HUES64 (cell line): ENCODE measurements around the gene TXLNG.

Experiments used
- H3K27ac ChIP-seq: 2 replicates; pipeline ENCODE4 v1.7.0; 2013; ENCODE audit warnings: low read depth, low read length, inconsistent platforms
- H3K27me3 ChIP-seq: 2 replicates; pipeline ENCODE4 v1.6.1; 2013; ENCODE audit warnings: mild to moderate bottlenecking, low read length; ENCODE audit not compliant: insufficient read depth
- H3K36me3 ChIP-seq: 2 replicates; pipeline ENCODE4 v1.6.1; 2013; ENCODE audit warnings: mild to moderate bottlenecking, low read length; ENCODE audit not compliant: insufficient read depth
- H3K4me1 ChIP-seq: 2 replicates; pipeline ENCODE4 v1.6.1; 2013; ENCODE audit warnings: mild to moderate bottlenecking, low read length, moderate library complexity; ENCODE audit not compliant: insufficient read depth
- H3K4me3 ChIP-seq: 2 replicates; pipeline ENCODE4 v1.5.1; 2013; ENCODE audit warnings: mild to moderate bottlenecking, low read length, moderate library complexity
- H3K9ac ChIP-seq: 2 replicates; pipeline ENCODE4 v1.6.1; 2013; ENCODE audit warnings: mild to moderate bottlenecking, low read depth, low read length
- H3K9me3 ChIP-seq: 2 replicates; pipeline ENCODE4 v1.6.1; 2013; ENCODE audit warnings: low read depth, low read length; ENCODE audit not compliant: insufficient read depth
- WGBS: fragments of 150-250, 120-280 bp; methylation state at CpG from one replicate; pipeline ENCODE4 v1.1.7; 2013; ENCODE audit warnings: missing lambda C conversion rate; 5-methylcytosine and 5-hydroxymethylcytosine counted together

The TXLNG gene

DNA sequence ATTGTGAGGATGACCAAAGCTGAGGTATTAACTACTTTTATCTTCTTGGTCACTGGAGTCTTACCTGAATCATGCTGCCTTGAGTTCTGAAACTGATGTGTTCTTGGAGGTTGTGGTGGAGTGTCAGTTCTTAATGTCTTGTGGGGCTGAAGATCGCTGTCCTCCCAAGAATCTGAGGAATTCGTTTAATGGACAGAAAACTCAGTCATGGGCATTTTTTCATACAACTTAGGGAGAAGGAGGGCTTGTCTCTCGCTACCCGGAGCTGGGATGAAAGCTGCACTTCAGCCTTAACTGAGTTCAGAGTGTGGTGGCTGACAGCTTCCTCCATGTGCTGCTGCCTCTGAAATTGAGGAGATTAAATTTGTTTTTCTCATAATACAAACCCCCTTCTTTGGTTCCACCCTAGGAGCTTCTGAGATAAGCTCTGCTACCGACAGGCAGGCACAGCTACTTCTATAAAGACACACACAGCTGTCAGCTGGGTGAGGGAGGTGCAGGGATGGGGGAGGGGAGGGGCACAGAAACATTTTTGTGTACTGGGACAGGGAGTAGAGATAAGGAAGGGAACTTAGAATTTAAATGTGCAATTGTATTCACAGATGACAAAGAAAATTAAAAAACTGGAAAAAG lies 53.1 kb downstream of the TXLNG start:
- H3K36me3 ChIP-seq: peaks cover 91% of the 10 kb centered on the region
- no peak overlapping the region; the same call in 1 of the 2 replicates for H3K27ac ChIP-seq
- H3K27me3 ChIP-seq: no peaks in the 10 kb centered on the region
- no peak overlapping the region for H3K4me3 ChIP-seq
- 93% methylated on average over 4 of the region's 5 CpGs for WGBS
- H3K4me1 ChIP-seq: peaks cover 9% of the 10 kb centered on the region
- no peaks in the 10 kb centered on the region for H3K9me3 ChIP-seq
- no peak overlapping the region for H3K9ac ChIP-seq

DNA sequence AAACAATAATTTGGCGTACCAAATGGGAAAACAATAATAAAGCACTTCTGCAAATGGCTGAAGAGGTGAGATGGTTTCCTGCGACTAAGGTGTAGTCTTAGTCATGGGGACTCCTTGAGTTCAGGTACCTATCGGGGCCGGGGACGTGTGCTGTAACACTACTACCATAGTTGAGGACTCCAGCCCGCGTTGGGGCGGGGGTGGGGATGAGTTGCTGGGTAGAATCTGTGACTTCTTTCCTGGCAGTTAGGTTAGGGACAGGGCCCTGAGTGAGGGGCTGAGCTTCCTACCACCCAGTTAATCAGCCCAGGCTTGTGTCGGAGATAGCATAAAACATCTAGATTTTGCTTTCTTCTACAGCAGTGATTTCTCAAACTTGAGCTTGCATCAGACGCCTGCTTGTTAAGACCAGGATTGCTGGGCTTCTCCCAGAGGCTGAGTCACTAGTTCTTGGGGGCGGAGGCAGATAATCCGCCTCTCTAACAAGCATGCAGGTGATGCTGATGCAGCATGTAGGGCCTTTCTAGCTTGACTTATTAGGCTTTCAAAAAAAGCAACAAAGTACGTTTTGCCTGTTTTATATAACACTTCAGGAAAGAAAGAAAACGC lies 53.7 kb downstream of the TXLNG start:
- 80% methylated on average over 11 of the region's 14 CpGs for WGBS
- Histone ChIP-seq H3K9ac (no peak overlapping the region), H3K4me3 (no peak overlapping the region), H3K27me3 (no peaks in the 10 kb centered on the region), H3K4me1 (peaks cover 9% of the 10 kb centered on the region), H3K36me3 (peaks cover 91% of the 10 kb centered on the region), H3K27ac (peak overlapping the region; percentile 71), H3K9me3 (no peaks in the 10 kb centered on the region)

DNA sequence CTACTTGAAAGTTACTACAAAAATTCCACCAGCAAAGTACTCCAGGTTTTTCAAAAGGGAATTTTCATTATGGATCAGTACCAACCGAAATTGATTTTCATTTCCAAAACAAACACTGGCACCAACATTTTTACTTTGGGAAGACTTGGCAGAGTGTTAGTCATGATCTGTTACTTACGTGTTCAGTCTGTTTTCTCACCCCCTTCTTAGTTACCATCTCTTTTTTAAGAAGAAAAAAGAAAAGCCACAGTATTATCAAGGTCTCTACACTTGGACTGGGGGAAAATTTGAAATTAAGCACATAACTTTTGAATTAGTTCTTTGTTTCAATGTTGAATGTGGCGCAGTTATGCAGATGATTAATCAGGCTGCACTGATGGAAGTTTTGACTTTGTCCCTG lies 56.4 kb downstream of the TXLNG start:
- H3K27me3 ChIP-seq: no peaks in the 10 kb centered on the region
- H3K4me3 ChIP-seq: no peak overlapping the region
- H3K9me3 ChIP-seq: no peaks in the 10 kb centered on the region
- H3K9ac ChIP-seq: no peak overlapping the region
- peaks cover 9% of the 10 kb centered on the region for H3K4me1 ChIP-seq
- H3K27ac ChIP-seq: 0 out of 2 replicates have a peak overlapping the region, but pooled peaks have one; percentile 13
- peaks cover 92% of the 10 kb centered on the region for H3K36me3 ChIP-seq
- 100% methylated on average over 2 of the region's 3 CpGs for WGBS

DNA sequence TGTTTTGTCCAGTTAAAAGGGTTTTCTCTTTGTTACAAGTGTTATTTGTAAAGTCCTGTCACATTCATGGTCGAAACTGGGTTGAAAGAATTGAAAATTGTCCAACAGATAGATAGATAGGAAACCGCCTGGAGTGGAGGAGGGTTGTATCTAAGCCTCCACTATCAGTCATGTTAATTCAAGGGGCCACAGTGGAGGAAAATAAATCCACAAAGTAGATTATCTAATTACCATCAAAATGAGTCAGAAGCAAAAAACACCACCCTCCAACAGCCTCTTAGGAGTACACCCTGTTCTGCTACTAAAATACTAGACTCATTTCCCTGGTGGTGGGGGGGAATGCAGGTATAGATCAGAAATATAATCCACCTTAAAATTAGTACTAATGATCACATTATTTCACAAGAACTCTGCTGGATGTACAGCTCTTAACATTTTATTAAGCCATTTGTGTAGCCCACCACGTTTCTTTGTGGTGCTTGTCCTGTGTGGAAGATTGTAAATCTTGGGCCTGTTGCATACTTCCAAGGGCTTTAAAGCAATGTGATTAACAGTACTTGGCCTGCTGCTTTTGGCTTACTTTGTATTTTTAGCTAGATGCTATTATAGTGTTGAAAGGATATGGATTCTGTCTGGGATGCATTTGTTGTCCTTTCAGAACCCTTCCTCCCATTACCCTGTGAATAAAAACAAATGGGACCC lies 57.1 kb downstream of the TXLNG start:
- WGBS: 81% methylated on average over 3 of the region's 3 CpGs
- H3K4me3 ChIP-seq: no peak overlapping the region
- H3K4me1 ChIP-seq: peaks cover 9% of the 10 kb centered on the region
- no peaks in the 10 kb centered on the region for H3K9me3 ChIP-seq
- no peak overlapping the region; the same call in 1 of the 2 replicates for H3K9ac ChIP-seq
- H3K27me3 ChIP-seq: no peaks in the 10 kb centered on the region
- H3K36me3 ChIP-seq: peaks cover 92% of the 10 kb centered on the region
- H3K27ac ChIP-seq: peak overlapping the region; percentile 41

DNA sequence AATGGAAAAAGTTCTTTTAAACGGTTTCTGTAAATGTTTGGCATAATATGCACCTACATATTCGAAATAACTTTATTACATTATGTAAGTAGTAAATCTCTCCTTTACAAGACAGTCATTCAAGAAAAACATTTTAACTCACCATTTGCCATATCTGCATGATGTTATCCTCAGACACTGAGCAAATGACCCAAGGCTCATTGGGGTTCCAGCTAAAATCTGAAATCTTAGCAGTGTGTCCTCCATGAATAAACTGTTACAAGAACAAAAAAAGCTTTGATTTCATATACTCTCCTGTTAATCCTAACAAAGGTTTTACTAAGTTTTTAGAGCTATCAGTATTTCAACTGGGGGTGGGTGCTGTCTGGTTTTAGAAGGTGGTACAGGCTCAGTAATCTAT lies 59.4 kb downstream of the TXLNG start:
- no peak overlapping the region for H3K4me3 ChIP-seq
- WGBS: no CpG with 5 or more reads among the region's 2 CpGs
- peaks cover 95% of the 10 kb centered on the region for H3K36me3 ChIP-seq
- H3K9me3 ChIP-seq: no peaks in the 10 kb centered on the region
- no peak overlapping the region for H3K9ac ChIP-seq
- peaks cover 4% of the 10 kb centered on the region; the same call in 1 of the 2 replicates for H3K4me1 ChIP-seq
- H3K27ac ChIP-seq: no peak overlapping the region
- no peaks in the 10 kb centered on the region for H3K27me3 ChIP-seq

GRCh38 chrX:16848541-16848940 lies 62.3 kb downstream of the TXLNG start:
- peaks cover under 1% of the 10 kb centered on the region; the same call in 1 of the 2 replicates for H3K4me1 ChIP-seq
- H3K27ac ChIP-seq: no peak overlapping the region
- H3K4me3 ChIP-seq: no peak overlapping the region
- no peaks in the 10 kb centered on the region for H3K9me3 ChIP-seq
- H3K9ac ChIP-seq: no peak overlapping the region
- peaks cover 96% of the 10 kb centered on the region for H3K36me3 ChIP-seq
- no peaks in the 10 kb centered on the region for H3K27me3 ChIP-seq
- WGBS: 93% methylated on average over 6 of the region's 6 CpGs

- H3K36me3 ChIP-seq: peaks cover 86% of the 10 kb centered on the region
- H3K27me3 ChIP-seq: no peaks in the 10 kb centered on the region
- H3K9ac ChIP-seq: no peak overlapping the region
- no peak overlapping the region for H3K27ac ChIP-seq
- WGBS: no CpG with 5 or more reads among the region's 1 CpG
- H3K4me1 ChIP-seq: no peaks in the 10 kb centered on the region
- no peaks in the 10 kb centered on the region for H3K9me3 ChIP-seq
- H3K4me3 ChIP-seq: no peak overlapping the region
Measured at GRCh38 chrX:16851421-16851820, 65.2 kb downstream of the TXLNG start.

DNA sequence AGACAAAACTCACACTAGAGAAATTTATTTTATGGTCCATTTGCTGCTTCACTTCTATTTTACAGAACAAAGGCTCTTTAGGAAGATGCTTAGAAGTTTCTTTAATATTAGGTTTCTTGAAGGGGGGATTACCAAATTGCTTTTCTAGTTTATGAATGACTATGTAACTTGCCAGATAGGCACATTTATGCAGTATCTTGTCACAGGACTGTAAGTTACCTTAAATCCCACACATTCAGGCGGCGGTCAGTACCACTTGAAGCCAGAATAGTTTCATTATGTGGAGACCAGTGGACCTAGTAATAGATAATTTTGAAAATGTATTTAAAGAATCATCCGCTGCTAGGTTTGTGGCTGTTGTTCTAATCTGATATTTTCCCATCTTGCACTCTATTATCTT lies 65.6 kb downstream of the TXLNG start:
- H3K9ac ChIP-seq: no peak overlapping the region

DNA sequence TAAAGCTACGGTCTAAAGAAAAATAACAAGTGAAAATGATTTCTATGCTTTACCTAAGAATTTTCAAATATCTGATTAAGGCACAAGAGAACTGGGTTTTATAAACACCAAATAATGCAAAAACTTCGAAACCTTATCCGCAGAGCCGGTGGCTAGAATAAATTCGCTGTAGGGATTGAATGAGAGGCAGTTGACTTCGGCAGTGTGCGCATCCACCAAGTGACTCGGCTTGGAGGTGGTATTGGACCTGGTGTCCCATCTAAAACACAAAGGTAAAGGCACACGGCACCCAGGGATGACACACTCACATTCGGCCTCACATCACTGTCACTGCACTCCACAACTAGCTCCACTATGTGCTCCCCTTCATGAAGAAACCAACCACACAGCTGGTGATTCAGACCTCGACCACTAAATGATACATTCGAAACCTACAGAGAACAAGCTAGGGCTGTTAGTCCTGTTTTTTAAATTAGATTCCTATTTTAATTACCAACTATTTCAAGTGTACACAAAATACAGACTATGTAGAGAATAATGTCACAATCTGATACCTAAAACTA lies 66.4 kb downstream of the TXLNG start:
- H3K4me1 ChIP-seq: no peaks in the 10 kb centered on the region
- peaks cover 90% of the 10 kb centered on the region for H3K36me3 ChIP-seq
- WGBS: 89% methylated on average over 12 of the region's 12 CpGs
- no peaks in the 10 kb centered on the region for H3K27me3 ChIP-seq
- peaks cover 8% of the 10 kb centered on the region; the same call in 1 of the 2 replicates for H3K9me3 ChIP-seq
- H3K27ac ChIP-seq: no peak overlapping the region
- no peak overlapping the region for H3K4me3 ChIP-seq
- no peak overlapping the region for H3K9ac ChIP-seq

More for the DNA sequence above, 65.6 kb downstream of the TXLNG start:
- Histone ChIP-seq H3K27ac (no peak overlapping the region), H3K4me3 (no peak overlapping the region), H3K4me1 (no peaks in the 10 kb centered on the region), H3K9me3 (0 out of 2 replicates have a peak, but pooled peaks cover 3% of the 10 kb centered on the region), H3K36me3 (peaks cover 86% of the 10 kb centered on the region), H3K27me3 (no peaks in the 10 kb centered on the region)
- WGBS: 96% methylated on average over 3 of the region's 3 CpGs

DNA sequence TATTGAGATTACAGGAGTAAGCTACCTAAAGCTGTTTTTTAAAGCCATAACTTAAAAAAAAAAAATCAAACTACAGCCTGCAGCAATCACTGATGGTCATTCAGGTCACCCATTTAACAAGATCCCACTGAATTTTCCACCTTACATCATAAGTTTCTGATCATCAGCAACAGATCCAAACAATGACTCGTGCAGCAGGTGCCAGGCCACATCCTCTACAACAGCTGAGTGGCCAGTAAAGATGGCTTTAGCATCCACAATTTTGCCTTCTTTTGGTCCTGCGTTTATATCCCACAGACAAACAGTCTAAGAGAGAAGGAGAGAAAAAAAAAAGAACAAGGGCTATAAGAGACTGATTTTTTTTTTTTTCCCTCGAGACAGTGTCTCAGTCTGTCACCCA lies 67.3 kb downstream of the TXLNG start:
- WGBS: 88% methylated on average over 2 of the region's 3 CpGs
- Histone ChIP-seq H3K4me3 (no peak overlapping the region), H3K36me3 (peaks cover 90% of the 10 kb centered on the region), H3K4me1 (no peaks in the 10 kb centered on the region), H3K9ac (no peak overlapping the region), H3K9me3 (peaks cover 8% of the 10 kb centered on the region; the same call in 1 of the 2 replicates), H3K27me3 (no peaks in the 10 kb centered on the region), H3K27ac (no peak overlapping the region)
